Trophoblast cell (in vitro differentiated cells and primary cell): ENCODE data around the gene ATP6V1E1.
"Not testable (repeated sequence)": the region's sequence is repeated elsewhere in the genome, so short reads cannot be mapped to it uniquely, and the experiment has no call there.

Experiments
- DNase-seq, 2 donors: peaks; one replicate each; pipeline ENCODE4 v3.0.0-alpha.2; 2016
- H2AFZ ChIP-seq: 2 replicates; pipeline ENCODE4 v1.6.1; 2013; ENCODE audit warnings: low read length, moderate library complexity, mild to moderate bottlenecking; ENCODE audit not compliant: insufficient read depth, poor library complexity
- H2AK5ac ChIP-seq: 2 replicates; pipeline ENCODE4 v1.6.1; 2013; ENCODE audit warnings: mild to moderate bottlenecking, low read length
- H2BK120ac ChIP-seq: 2 replicates; pipeline ENCODE4 v1.6.1; 2013; ENCODE audit warnings: low read length, mild to moderate bottlenecking, moderate library complexity; ENCODE audit not compliant: insufficient read depth, poor library complexity
- H2BK12ac ChIP-seq: 2 replicates; pipeline ENCODE4 v1.6.1; 2013; ENCODE audit warnings: mild to moderate bottlenecking, low read length, moderate library complexity
- H2BK5ac ChIP-seq: 2 replicates; pipeline ENCODE4 v1.6.1; 2013; ENCODE audit warnings: low read length, low read depth, moderate library complexity, mild to moderate bottlenecking; ENCODE audit not compliant: poor library complexity
- H3K14ac ChIP-seq: 2 replicates; pipeline ENCODE4 v1.6.1; 2013; ENCODE audit warnings: mild to moderate bottlenecking, low read length
- H3K18ac ChIP-seq: 2 replicates; pipeline ENCODE4 v1.6.1; 2013; ENCODE audit warnings: mild to moderate bottlenecking, low read length
- H3K23ac ChIP-seq: 2 replicates; pipeline ENCODE4 v1.6.1; 2013; ENCODE audit warnings: low read length
- H3K27ac ChIP-seq: 2 replicates; pipeline ENCODE4 v1.5.1; 2013; ENCODE audit warnings: low read depth, mild to moderate bottlenecking, inconsistent platforms, low read length, moderate library complexity
- H3K27me3 ChIP-seq: 2 replicates; pipeline ENCODE4 v1.6.1; 2013; ENCODE audit warnings: inconsistent platforms, mild to moderate bottlenecking, low read length, moderate library complexity; ENCODE audit not compliant: insufficient read depth
- H3K36me3 ChIP-seq, 2 experiments: 1 replicate in 1 of 2; 2 replicates in 1 of 2; pipeline ENCODE4 v1.6.1; 2013; ENCODE audit warnings: low read length in 2 of 2, mild to moderate bottlenecking in 2 of 2, moderate library complexity in 1 of 2; ENCODE audit not compliant: insufficient read depth in 2 of 2, control insufficient read depth in 1 of 2
- H3K4ac ChIP-seq: 2 replicates; pipeline ENCODE4 v1.6.1; 2013; ENCODE audit warnings: low read depth, mild to moderate bottlenecking, low read length, moderate library complexity
- H3K4me1 ChIP-seq, 2 experiments: 1 replicate in 1 of 2; 2 replicates in 1 of 2; pipeline ENCODE4 v1.6.1; 2013; ENCODE audit warnings: low read length in 2 of 2, mild to moderate bottlenecking in 2 of 2, moderate library complexity in 1 of 2; ENCODE audit not compliant: insufficient read depth in 2 of 2, control insufficient read depth in 1 of 2
- H3K4me2 ChIP-seq: 2 replicates; pipeline ENCODE4 v1.6.1; 2013; ENCODE audit warnings: inconsistent platforms, mild to moderate bottlenecking, low read length, moderate library complexity
- H3K4me3 ChIP-seq: 2 replicates; pipeline ENCODE4 v1.5.1; 2013; ENCODE audit warnings: mild to moderate bottlenecking, low read depth, low read length, inconsistent platforms
- H3K79me1 ChIP-seq: one replicate; pipeline ENCODE4 v1.6.1; 2013; ENCODE audit warnings: low read length
- H3K79me2 ChIP-seq: 2 replicates; pipeline ENCODE4 v1.6.1; 2013; ENCODE audit warnings: low read length, mild to moderate bottlenecking; ENCODE audit not compliant: control insufficient read depth, insufficient read depth, poor library complexity
- H3K9ac ChIP-seq: 2 replicates; pipeline ENCODE4 v1.6.1; 2013; ENCODE audit warnings: mild to moderate bottlenecking, low read length
- H3K9me3 ChIP-seq: 2 replicates; pipeline ENCODE4 v1.6.1; 2013; ENCODE audit warnings: low read depth, mild to moderate bottlenecking, control low read depth, inconsistent platforms, low read length; ENCODE audit not compliant: insufficient read depth
- H4K12ac ChIP-seq: 2 replicates; pipeline ENCODE4 v1.6.1; 2013; ENCODE audit warnings: low read depth, mild to moderate bottlenecking, low read length, moderate library complexity
- H4K8ac ChIP-seq: 2 replicates; pipeline ENCODE4 v1.6.1; 2013; ENCODE audit warnings: low read depth, mild to moderate bottlenecking, low read length, moderate library complexity
- H4K91ac ChIP-seq: one replicate; pipeline ENCODE4 v1.6.1; 2013; ENCODE audit warnings: low read depth, mild to moderate bottlenecking, low read length, moderate library complexity
- WGBS: extraction: QIAGEN DNeasy Blood & Tissue Kit; methylation state at CpG from one replicate; pipeline ENCODE4 v1.1.7; 2013; ENCODE audit warnings: missing lambda C conversion rate; ENCODE audit not compliant: insufficient read length, insufficient coverage; ENCODE audit errors: extremely low coverage; 5-methylcytosine and 5-hydroxymethylcytosine counted together

The ATP6V1E1 gene

GRCh38 chr22:17671521-17672092, 43.1 kb upstream of the ATP6V1E1 start:
- DNase-seq, H3K27me3 ChIP-seq, H3K36me3 ChIP-seq, H3K9me3 ChIP-seq, H4K12ac ChIP-seq, H2AK5ac ChIP-seq, H3K4me3 ChIP-seq, H4K91ac ChIP-seq, H2AFZ ChIP-seq, H3K79me2 ChIP-seq, H3K27ac ChIP-seq, H3K9ac ChIP-seq, H2BK5ac ChIP-seq, H3K4me2 ChIP-seq, H2BK12ac ChIP-seq, H3K79me1 ChIP-seq, H3K4me1 ChIP-seq, H3K4ac ChIP-seq, H4K8ac ChIP-seq, H3K14ac ChIP-seq, H3K18ac ChIP-seq, H3K23ac ChIP-seq, H2BK120ac ChIP-seq: not testable (repeated sequence)
- WGBS = no CpG with 5 or more reads among the region's 10 CpGs

GRCh38 chr22:17665854-17666253, 37.3 kb upstream of the ATP6V1E1 start:
- no peak overlapping the region for H2AFZ ChIP-seq
- no peak overlapping the region for H3K27ac ChIP-seq
- H3K79me1 ChIP-seq = no peaks in the 10 kb centered on the region
- WGBS = 50% methylated on average over 1 of the region's 3 CpGs
- H4K91ac ChIP-seq = no peak overlapping the region
- H3K4ac ChIP-seq = no peak overlapping the region
- H3K23ac ChIP-seq = no peak overlapping the region
- H2BK12ac ChIP-seq = no peak overlapping the region
- H3K9me3 ChIP-seq = peaks cover 9% of the 10 kb centered on the region
- no peak overlapping the region for H3K4me2 ChIP-seq
- no peak overlapping the region for H2BK120ac ChIP-seq
- no peak overlapping the region for H4K12ac ChIP-seq
- no peak overlapping the region for H3K9ac ChIP-seq
- peaks cover 20 to 28% of the 10 kb centered on the region in 2 experiments for H3K36me3 ChIP-seq
- H4K8ac ChIP-seq = no peak overlapping the region
- no peak overlapping the region for H2BK5ac ChIP-seq
- no peak for DNase-seq
- H2AK5ac ChIP-seq = no peak overlapping the region
- no peak overlapping the region for H3K14ac ChIP-seq
- H3K4me1 ChIP-seq = no peaks in the 10 kb centered on the region
- no peak overlapping the region for H3K4me3 ChIP-seq
- H3K18ac ChIP-seq = no peak overlapping the region
- H3K79me2 ChIP-seq = no peaks in the 10 kb centered on the region
- no peaks in the 10 kb centered on the region for H3K27me3 ChIP-seq

GRCh38 chr22:17665248-17665647, 36.7 kb upstream of the ATP6V1E1 start:
- no peak overlapping the region for H3K27ac ChIP-seq
- no peak overlapping the region for H3K14ac ChIP-seq
- H2BK5ac ChIP-seq = no peak overlapping the region
- no peak overlapping the region for H4K12ac ChIP-seq
- no peak overlapping the region for H3K4ac ChIP-seq
- DNase-seq = no peak
- no peaks in the 10 kb centered on the region for H3K79me2 ChIP-seq
- H3K79me1 ChIP-seq = no peaks in the 10 kb centered on the region
- WGBS = no CpG with 5 or more reads among the region's 3 CpGs
- H3K36me3 ChIP-seq = peaks cover 17 to 23% of the 10 kb centered on the region in 2 experiments
- H4K91ac ChIP-seq = no peak overlapping the region
- no peak overlapping the region for H3K18ac ChIP-seq
- H3K23ac ChIP-seq = no peak overlapping the region
- no peak overlapping the region for H2AK5ac ChIP-seq
- no peaks in the 10 kb centered on the region for H3K4me1 ChIP-seq
- no peak overlapping the region for H2BK12ac ChIP-seq
- no peak overlapping the region for H4K8ac ChIP-seq
- H2BK120ac ChIP-seq = no peak overlapping the region
- H3K4me3 ChIP-seq = no peak overlapping the region
- no peaks in the 10 kb centered on the region for H3K27me3 ChIP-seq
- no peak overlapping the region for H2AFZ ChIP-seq
- peaks cover 9% of the 10 kb centered on the region for H3K9me3 ChIP-seq
- H3K9ac ChIP-seq = no peak overlapping the region
- H3K4me2 ChIP-seq = no peak overlapping the region

- Histone ChIP-seq H3K18ac (no peak overlapping the region), H2AK5ac (no peak overlapping the region), H3K79me2 (no peaks in the 10 kb centered on the region), H3K9ac (no peak overlapping the region), H3K4me1 (no peaks in the 10 kb centered on the region), H4K12ac (no peak overlapping the region), H3K27me3 (no peaks in the 10 kb centered on the region), H4K8ac (no peak overlapping the region), H2BK5ac (no peak overlapping the region), H2BK120ac (no peak overlapping the region), H3K27ac (no peak overlapping the region), H2BK12ac (no peak overlapping the region), H3K4me2 (no peak overlapping the region), H3K79me1 (no peaks in the 10 kb centered on the region), H3K36me3 (peaks cover 17 to 23% of the 10 kb centered on the region in 2 experiments), H3K23ac (no peak overlapping the region), H4K91ac (no peak overlapping the region), H3K14ac (no peak overlapping the region), H2AFZ (no peak overlapping the region), H3K4me3 (no peak overlapping the region), H3K4ac (no peak overlapping the region), H3K9me3 (peaks cover 9% of the 10 kb centered on the region)
- WGBS = no CpG with 5 or more reads among the region's 6 CpGs
- no peak for DNase-seq
Observed at GRCh38 chr22:17664414-17665055, 36.0 kb upstream of the ATP6V1E1 start.
